Stimulated activated CD8-positive, alpha-beta memory T cell treated with anti-CD3 and anti-CD28 coated beads, Interleukin-12 subunit alpha, Interleukin-12 subunit beta, amount 100 ng/mL, for 24 hours (primary cell): ENCODE data around the gene TFB1M.
"Not testable (repeated sequence)": the region's sequence is repeated elsewhere in the genome, so short reads cannot be mapped to it uniquely, and the experiment has no call there.

Experiments
- DNase-seq: peaks from one replicate; pipeline ENCODE4 v3.0.0-alpha.2; 2020; ENCODE audit errors: extremely low read depth

The TFB1M gene

DNA sequence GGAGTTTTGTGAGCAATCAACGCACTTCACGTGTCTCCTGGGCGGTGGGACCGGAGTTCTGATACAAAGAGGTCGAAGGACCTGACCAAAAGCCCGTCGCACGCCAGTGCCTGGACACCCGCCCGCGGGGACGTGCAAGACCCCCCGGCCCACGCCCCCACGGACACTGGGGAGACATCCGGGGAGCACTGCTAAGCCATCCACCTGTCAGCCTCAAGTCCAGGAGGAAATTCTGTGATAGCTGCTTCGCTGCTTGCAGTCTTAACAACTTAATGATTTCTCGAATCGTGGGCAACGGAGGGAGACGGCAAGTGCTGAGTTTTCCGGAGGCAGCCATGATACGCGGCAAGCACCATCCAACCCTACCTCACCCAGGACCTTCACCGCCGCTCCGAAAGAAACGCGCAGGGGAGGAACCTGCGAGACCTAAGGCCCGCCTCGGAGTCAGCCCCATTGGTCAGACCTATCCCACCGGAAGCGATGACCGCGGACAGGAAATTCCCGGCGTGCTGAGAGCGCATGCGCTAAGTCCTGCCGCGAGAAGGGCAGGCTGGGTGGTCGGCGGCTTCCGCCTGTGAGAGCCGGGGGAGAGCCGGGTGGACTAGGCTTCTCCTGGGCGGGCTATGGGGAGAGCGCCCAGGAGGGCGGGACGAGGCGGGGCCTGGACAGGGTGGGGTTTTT is at the start of gene TFB1M:
TFB1M (minus strand) TSS at position 393 of the 681 bp plus-strand sequence; CDS start at position 337, 56 bp downstream.
- peak; percentile 96 for DNase-seq

DNA sequence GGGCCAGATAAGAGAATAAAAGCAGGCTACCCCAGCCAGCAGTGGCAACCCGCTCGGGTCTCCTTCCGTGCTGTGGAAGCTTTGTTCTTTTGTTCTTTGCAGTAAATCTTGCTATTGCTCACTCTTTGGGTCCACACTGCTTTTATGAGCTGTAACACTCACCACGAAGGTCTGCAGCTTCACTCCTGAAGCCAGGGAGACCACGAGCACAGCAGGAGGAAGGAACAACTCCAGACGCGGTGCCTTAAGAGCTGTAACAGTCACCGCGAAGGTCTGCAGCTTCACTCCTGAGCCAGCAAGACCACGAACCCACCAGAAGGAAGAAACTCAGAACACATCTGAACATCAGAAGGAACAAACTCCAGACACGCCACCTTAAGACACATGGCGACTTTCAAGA is 49.7 kb upstream of the TFB1M start:
- not testable (repeated sequence) for DNase-seq

GRCh38 chr6:155362968-155363632 is 48.8 kb upstream of the TFB1M start:
- DNase-seq: not testable (repeated sequence)

GRCh38 chr6:155354167-155354566 is 39.9 kb upstream of the TFB1M start:
- no peak for DNase-seq

DNA sequence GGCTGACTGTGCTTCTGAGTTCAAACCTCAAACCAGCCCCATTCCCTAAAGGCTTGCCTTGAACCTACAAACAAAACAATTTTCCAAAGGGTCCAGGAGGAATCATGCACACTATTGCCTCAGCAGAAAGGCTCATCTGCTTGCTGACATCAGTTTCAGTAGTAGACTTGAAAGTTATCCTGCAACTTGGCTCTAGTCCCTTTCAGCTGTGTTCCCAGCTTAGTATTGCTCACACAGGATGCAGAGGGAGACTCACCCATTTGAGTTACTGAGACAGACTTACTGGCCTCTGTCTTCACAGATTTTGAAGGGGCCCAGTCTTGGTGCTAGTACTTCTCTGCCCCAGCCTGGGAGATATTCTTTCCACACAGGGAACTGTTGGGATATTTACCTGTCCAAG is 38.5 kb upstream of the TFB1M start:
- DNase-seq: no peak

DNA sequence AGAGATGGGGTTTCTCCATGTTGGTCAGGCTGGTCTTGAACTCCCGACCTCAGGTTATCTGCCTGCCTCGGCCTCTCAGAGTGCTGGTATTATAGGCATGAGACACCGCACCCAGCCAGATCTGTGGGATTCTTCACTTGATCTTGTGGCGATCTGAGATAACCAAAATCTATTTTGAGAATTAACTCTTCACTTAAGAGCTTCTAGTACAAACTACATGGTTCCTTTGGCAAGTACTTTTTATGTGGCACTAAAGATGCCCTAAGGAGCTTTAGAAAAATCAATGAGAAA is 37.8 kb upstream of the TFB1M start:
- no peak for DNase-seq

GRCh38 chr6:155351273-155352129 is 37.2 kb upstream of the TFB1M start:
- DNase-seq: no peak

DNA sequence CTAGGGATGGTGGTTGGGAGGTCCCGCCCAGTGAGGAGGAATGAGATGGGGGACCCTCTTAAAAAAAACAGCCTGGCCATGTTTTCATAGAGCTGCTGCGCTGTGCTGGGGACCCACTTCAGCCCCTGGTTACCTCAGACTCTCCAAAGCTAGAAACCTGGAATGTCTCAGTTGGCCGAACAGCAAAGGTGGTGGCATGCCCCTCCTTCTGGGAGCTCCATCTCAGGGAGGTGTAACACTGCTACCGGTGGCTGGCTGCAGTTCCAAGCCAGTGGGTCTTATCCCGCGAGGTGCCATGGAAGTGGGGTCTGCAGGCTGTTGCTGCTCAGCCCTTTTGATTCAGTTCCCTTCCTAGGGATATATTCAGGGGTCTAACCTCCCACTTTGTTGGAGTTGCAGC is 35.7 kb upstream of the TFB1M start:
- no peak for DNase-seq

DNA sequence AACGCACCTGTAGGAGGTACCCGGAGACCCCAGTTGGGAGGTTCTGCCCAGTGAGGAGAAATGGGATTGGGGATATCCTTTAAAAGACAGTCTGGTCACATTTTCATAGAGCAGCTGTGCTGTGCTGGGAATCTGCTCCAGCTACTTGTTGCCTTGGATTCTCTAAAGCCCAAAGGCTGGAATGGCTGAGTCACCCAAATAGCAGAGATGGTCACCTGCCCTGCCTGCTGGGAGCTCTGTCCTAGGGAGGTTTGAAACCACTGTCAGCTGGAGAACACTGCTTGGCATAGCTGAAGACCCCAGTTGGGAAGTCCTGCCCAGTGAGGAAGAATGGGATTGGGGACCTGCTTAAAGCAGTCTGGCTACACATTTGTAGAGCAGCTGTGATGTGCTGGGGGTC is 34.8 kb upstream of the TFB1M start:
- DNase-seq: no peak

DNA sequence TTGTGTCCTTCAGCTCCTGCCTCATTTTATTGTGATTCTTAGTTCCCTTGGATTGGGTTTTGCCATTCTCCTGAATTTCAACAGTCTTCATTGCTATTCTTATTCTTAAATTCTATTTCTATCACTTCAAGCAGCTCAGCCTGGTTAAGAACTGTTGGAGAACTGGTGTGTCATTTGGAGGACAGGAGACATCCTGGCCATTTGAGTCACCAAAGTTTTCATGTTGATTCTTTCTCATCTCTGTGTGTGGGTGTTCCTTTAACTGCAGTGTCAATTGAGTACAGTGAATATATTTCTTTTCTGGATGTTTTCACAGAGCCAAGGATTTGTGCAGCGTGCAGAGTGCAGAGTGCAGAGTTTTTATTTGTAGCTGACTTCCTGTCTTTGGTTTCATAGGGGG is 33.5 kb upstream of the TFB1M start:
- no peak for DNase-seq

- DNase-seq: no peak
These were observed 32.7 kb upstream of the TFB1M start for GRCh38 chr6:155346957-155347356.

DNA sequence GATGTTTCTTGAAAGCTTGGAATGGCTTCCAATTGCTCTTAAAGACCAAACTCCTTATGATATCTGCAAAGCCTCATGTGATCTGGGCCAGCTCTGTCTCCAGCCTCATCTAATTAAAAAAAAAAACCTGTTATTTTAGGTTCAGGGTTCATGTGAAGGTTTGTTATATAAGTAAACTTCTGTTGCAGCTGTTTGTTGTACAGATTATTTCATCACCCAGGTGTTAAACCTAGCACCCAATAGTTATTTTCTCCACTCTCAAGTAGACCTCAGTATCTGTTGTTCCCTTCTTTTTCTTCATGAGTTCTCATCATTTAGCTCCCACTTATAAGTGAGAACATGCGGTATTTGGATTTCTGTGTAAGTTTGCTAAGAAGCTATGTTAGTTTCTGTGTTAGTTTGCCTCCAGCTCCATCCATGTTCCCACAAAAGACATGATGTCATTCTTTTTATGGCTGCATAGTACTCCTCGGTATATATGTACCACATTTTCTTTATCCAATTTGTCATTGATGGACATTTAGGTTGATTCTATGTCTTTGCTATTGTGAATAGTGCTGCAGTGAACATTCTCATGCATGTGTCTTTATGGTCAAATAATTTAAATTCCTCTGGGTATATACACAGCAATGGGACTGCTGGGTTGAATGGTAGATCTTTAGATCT is 30.2 kb upstream of the TFB1M start:
- no peak for DNase-seq

DNA sequence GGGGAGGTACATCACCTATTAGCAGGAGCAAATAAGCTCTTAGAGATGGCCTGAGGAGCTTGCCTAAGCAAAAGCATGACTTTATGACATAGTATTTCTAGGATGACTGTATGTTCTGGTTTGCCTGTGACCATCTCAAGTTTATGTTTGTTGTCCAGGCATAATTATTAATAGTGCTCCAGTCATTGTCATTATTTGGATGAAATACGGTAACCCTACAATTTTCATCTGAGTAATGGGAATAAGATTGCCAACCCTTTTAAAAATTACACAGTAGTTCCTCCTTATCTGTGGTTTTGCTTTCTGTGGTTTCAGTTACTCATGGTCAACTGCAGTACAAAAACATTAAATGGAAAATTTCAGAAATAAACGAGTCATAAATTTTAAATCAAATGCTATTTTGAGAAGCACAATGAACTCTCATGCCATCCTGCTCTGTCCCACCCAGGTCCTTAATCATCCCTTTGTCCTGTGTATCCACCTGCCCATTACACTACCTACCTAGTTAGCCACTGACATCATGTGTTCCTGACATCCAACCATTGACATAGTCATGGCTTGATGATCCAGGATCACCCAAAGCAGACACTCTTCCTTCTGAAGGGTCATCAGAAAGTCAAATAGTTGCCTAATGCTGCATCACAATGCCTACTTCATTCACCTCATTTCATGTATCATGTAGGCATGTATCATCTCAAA is 27.0 kb upstream of the TFB1M start:
- DNase-seq: no peak

DNA sequence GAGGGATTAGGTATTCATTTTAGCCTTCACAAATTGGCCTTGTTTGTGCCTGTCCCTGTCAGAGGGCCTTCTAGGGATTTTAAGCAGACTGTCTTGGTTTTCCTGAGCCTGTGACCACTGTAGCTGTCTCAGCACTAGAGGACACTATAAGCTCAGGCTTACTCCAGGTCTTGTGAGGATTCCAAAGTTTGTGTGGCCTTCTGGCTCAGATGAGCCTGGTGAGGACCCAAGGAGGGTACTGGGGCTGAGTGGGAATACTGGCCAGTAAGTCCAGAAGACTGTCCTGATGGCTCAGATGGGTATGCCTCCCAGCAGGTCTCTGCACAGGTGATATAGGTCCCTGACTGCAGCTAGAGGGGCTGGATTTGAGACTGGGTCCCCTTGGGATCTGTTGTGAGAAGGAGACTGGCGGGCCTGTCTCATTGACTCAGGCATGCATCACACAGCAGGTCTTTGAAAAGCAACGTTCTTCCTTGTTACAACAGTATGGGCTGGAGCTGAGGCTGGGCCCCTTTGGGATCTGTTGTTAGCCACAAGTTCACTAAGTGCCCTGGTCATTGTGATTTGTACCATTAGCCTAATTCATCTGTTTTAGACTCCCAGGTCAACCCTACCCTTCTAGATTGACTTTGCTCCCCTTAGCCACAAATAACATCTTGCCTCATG is 26.3 kb upstream of the TFB1M start:
- DNase-seq: no peak

DNA sequence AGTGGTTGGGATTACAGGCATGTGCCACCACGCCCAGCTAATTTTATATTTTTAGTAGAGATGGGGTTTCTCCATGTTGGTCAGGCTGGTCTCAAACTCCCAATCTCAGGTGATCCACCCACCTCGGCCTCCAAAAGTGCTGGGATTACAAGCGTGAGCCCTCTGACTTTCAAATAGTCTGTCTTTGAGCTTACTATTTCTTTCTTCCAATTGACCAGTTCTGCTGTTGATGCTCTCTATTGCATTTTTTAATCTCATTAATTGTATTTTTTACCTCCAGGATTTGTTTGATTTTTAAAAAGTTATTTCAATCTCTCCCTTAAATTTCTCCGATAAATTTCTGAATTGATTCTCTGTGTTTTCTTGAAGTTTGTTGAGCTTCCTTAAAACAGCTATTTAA is 25.6 kb upstream of the TFB1M start:
- DNase-seq: not testable (repeated sequence)

GRCh38 chr6:155338237-155338636 is 24.0 kb upstream of the TFB1M start:
- DNase-seq: not testable (repeated sequence)

- DNase-seq: no peak
These were observed 21.0 kb upstream of the TFB1M start for GRCh38 chr6:155335265-155335664.

GRCh38 chr6:155334073-155334472 is 19.8 kb upstream of the TFB1M start:
- not testable (repeated sequence) for DNase-seq

DNA sequence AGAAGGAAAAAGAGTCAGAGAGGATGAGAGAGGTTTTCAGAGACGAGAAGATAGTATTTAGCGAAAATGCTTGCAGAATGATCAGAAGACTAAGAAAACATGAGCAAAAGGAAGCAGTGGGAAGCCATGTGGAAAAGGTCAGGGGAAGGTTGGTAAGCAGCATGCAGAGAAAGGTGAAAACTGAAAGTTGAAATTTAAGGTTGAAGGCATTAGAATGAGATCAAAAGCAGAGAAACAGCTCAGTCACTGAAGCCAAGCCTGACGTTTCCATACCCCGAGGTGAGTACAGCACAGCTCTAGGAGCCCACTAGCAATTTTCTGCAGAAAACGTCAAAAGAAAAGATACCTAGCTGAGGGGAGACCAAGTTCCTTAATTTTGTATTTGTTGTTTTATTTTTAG is 19.1 kb upstream of the TFB1M start:
- DNase-seq: no peak

- no peak for DNase-seq
These were observed 16.6 kb upstream of the TFB1M start for GRCh38 chr6:155330922-155331321.

DNA sequence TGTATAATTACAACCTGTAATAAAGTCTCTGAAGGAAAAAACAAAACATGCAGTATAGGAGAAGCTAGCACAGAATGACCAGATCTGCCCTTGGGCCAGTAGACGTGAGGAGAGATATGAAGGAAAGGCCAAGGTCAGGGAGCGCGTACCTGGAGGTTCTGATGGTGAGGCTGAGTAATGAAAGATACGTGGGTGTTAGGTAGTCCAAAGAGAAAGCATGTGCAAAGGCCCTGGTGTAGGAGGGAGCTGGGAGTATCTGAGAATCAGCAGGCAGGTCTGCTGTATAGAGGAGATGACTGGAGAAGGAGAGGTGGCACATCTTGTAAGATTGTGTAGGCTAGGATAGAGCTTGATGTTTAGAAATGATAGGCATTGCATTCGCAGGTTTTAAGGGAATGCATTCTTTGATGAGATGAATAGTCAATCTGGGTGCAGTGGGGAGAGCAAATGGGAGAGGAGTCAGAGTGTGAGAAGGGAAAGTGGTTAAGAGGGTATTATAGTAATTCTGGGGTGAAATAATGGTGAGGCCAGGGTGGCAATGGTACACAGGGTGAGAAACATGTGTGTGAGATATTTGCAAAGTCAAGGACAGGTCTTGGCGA is 15.9 kb upstream of the TFB1M start:
- no peak for DNase-seq
